Measurements from ENCODE around the gene MFSD2B. TPM values are rescaled to one million over a fixed set of nuclear protein-coding genes. Genes with fewer than 3 reads are reported as not detected.

MFSD2B gene
- total and polyA plus RNA-seq, 2 experiments from 2014 or later, result 0.23 to 0.69 TPM

GRCh38 chr2:24020244-24020643 is 10.4 kb downstream of the MFSD2B start:
- no peak for DNase-seq (ENCODE audit: low read depth in 1 of 2, low spot score in 1 of 2)
- Histone ChIP-seq H3K4me1 (ENCODE audit: low read depth) (no peaks in the 10 kb centered on the region), H3K9me3 (ENCODE audit: low read depth) (no peaks in the 10 kb centered on the region), H3K27ac (no peak overlapping the region), H3K4me3 (no peak overlapping the region), H3K27me3 (no peaks in the 10 kb centered on the region), H3K36me3 (no peaks in the 10 kb centered on the region)
- TF ChIP-seq, protein P1, sequence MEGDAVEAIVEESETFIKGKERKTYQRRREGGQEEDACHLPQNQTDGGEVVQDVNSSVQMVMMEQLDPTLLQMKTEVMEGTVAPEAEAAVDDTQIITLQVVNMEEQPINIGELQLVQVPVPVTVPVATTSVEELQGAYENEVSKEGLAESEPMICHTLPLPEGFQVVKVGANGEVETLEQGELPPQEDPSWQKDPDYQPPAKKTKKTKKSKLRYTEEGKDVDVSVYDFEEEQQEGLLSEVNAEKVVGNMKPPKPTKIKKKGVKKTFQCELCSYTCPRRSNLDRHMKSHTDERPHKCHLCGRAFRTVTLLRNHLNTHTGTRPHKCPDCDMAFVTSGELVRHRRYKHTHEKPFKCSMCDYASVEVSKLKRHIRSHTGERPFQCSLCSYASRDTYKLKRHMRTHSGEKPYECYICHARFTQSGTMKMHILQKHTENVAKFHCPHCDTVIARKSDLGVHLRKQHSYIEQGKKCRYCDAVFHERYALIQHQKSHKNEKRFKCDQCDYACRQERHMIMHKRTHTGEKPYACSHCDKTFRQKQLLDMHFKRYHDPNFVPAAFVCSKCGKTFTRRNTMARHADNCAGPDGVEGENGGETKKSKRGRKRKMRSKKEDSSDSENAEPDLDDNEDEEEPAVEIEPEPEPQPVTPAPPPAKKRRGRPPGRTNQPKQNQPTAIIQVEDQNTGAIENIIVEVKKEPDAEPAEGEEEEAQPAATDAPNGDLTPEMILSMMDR (IDR thresholded peaks at IDR 0.05; ENCODE audit: low read depth, low read length), result no peak

GRCh38 chr2:24021122-24021998 is 11.5 kb downstream of the MFSD2B start:
- Histone ChIP-seq H3K4me3 (no peak overlapping the region), H3K36me3 (no peaks in the 10 kb centered on the region), H3K9me3 (ENCODE audit: low read depth) (no peaks in the 10 kb centered on the region), H3K27me3 (no peaks in the 10 kb centered on the region), H3K4me1 (ENCODE audit: low read depth) (no peaks in the 10 kb centered on the region), H3K27ac (no peak overlapping the region)
- DNase-seq (ENCODE audit: low read depth in 1 of 2, low spot score in 1 of 2), result peak in 1 of 2 donors; percentile 17
- TF ChIP-seq, protein P1 (IDR thresholded peaks at IDR 0.05; ENCODE audit: low read depth, low read length), result peak; percentile 23

GRCh38 chr2:24022324-24022974 is 12.6 kb downstream of the MFSD2B start:
- TF ChIP-seq, protein P1 (IDR thresholded peaks at IDR 0.05; ENCODE audit: low read depth, low read length), result no peak
- H3K36me3 ChIP-seq, result no peaks in the 10 kb centered on the region
- H3K4me1 ChIP-seq (ENCODE audit: low read depth), result no peaks in the 10 kb centered on the region
- no peaks in the 10 kb centered on the region for H3K9me3 ChIP-seq (ENCODE audit: low read depth)
- H3K4me3 ChIP-seq, result no peak overlapping the region
- H3K27ac ChIP-seq, result no peak overlapping the region
- H3K27me3 ChIP-seq, result no peaks in the 10 kb centered on the region
- DNase-seq (ENCODE audit: low read depth in 1 of 2, low spot score in 1 of 2), result no peak

GRCh38 chr2:24022975-24023575 is 13.2 kb downstream of the MFSD2B start:
- no peak overlapping the region for H3K4me3 ChIP-seq
- H3K36me3 ChIP-seq, result no peaks in the 10 kb centered on the region
- no peak for DNase-seq (ENCODE audit: low read depth in 1 of 2, low spot score in 1 of 2)
- no peaks in the 10 kb centered on the region for H3K27me3 ChIP-seq
- H3K4me1 ChIP-seq (ENCODE audit: low read depth), result no peaks in the 10 kb centered on the region
- no peaks in the 10 kb centered on the region for H3K9me3 ChIP-seq (ENCODE audit: low read depth)
- H3K27ac ChIP-seq, result no peak overlapping the region
- TF ChIP-seq, protein P1 (IDR thresholded peaks at IDR 0.05; ENCODE audit: low read depth, low read length), result no peak

DNA sequence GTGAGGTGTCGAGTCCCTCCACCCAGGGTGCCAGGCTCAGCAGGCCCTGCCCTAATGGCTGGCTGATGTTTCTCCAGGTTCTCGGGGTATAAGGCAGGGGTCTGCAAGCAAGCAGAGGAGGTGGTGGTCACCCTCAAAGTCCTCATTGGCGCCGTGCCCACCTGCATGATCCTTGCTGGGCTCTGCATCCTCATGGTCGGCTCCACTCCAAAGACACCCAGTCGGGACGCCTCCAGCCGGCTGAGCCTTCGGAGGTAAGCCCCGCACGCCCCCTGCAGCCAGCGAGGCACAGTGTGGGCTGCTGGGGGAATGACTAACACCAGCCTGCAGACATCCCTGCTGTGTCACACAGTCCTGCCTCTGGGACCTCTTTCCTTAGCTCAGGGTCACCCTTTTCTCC is 14.1 kb downstream of the MFSD2B start:
- no peak overlapping the region for H3K27ac ChIP-seq
- no peaks in the 10 kb centered on the region for H3K9me3 ChIP-seq (ENCODE audit: low read depth)
- no peak overlapping the region for H3K4me3 ChIP-seq
- H3K4me1 ChIP-seq (ENCODE audit: low read depth), result no peaks in the 10 kb centered on the region
- no peaks in the 10 kb centered on the region for H3K27me3 ChIP-seq
- H3K36me3 ChIP-seq, result peaks cover under 1% of the 10 kb centered on the region
- TF ChIP-seq, protein P1 (IDR thresholded peaks at IDR 0.05; ENCODE audit: low read depth, low read length), result peak; percentile 54
- peak in 1 of 2 donors; percentile 57 for DNase-seq (ENCODE audit: low read depth in 1 of 2, low spot score in 1 of 2)

Data from cardiac muscle cell (in vitro differentiated cells and primary cell).